Kidney epithelial cell (primary cell): ENCODE results near the gene SPA17. TPM values are rescaled to one million over a fixed set of nuclear protein-coding genes. Genes with fewer than 3 reads are reported as not detected.
A peak's percentile ranks its signal among the peaks of the same experiment; 100 is the strongest.

Source experiments
- DNase-seq: peaks from one replicate; pipeline ENCODE4 v3.0.0-alpha.2; 2010; ENCODE audit warnings: low read depth
- H3K27me3 ChIP-seq: 2 replicates; pipeline ENCODE4 v1.6.0; 2011; ENCODE audit warnings: low read length; ENCODE audit not compliant: control insufficient read depth, insufficient read depth
- H3K36me3 ChIP-seq: 2 replicates; pipeline ENCODE4 v1.5.1; 2011; ENCODE audit warnings: low read length; ENCODE audit not compliant: control insufficient read depth, insufficient read depth
- H3K4me3 ChIP-seq: 2 replicates; pipeline ENCODE4 v1.5.1; 2011; ENCODE audit warnings: low read depth, mild to moderate bottlenecking, control low read depth, low read length
- total RNA-seq: library from RNA; depleted of rRNA; stranded (reverse); fragments of >200 nt; gene quantifications from 2 replicates; pipeline ENCODE4 v1.2.3, GENCODE V29; 2015
- TF ChIP-seq, protein P1 (sequence below): IDR thresholded peaks from 2 replicates; pipeline ENCODE4 v1.5.1; 2011; ENCODE audit warnings: mild to moderate bottlenecking, moderate library complexity, low read length, control low read depth, inconsistent platforms; ENCODE audit not compliant: insufficient read depth, poor library complexity, severe bottlenecking

Gene SPA17
- total RNA-seq, 1 donor from 2014 or later = 15.8 TPM

DNA sequence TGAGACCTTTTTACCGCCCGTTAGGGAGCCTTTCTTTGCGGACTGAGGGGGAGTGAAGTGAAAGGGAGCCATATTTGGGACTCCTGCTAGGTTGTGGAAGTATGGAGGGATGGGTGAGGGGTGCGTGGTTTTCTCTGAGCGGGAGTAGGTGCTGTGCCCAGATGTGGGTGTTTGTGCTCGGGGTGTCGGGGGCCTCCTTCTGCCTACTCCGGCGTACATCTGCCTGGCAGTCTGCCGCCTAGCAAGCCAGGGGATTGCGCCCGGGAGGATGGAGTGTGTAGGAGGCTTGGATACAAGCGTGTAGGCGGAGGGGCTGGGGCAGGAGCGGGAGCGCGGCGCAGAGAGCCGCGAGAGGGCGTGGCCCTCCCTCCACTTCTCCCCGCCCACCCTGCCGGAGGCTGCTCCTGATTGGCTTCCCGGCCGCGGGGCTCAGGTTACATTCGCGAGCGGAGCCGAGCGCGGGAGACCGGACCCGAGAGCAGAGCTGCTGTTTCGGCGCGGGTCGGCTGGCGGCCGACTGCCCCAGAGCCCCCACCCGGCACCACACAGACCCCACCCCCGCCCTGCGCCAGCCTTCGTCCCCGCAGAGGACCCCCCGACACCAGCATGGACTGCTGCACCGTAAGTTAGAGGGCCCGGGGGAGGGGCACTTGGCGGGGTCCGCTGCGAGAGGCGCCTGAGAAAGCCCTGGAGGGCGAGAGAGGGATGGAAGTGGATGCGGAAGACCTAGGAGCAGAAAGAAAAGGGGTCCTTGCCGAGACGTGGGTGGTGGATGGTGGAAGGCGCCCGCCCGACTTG, 66.0 kb downstream of the SPA17 start, which contains the start of gene NRGN:
NRGN (plus strand) TSS at position 464 of the 798 bp plus-strand sequence; CDS start at position 607, 143 bp downstream.
- Histone ChIP-seq H3K4me3 (peak within 1 kb of the TSS; percentile 44), H3K27me3 (peaks cover 32% of the 10 kb centered on the region), H3K36me3 (no peaks in the 10 kb centered on the region)
- DNase-seq = no peak
- TF ChIP-seq, protein P1, sequence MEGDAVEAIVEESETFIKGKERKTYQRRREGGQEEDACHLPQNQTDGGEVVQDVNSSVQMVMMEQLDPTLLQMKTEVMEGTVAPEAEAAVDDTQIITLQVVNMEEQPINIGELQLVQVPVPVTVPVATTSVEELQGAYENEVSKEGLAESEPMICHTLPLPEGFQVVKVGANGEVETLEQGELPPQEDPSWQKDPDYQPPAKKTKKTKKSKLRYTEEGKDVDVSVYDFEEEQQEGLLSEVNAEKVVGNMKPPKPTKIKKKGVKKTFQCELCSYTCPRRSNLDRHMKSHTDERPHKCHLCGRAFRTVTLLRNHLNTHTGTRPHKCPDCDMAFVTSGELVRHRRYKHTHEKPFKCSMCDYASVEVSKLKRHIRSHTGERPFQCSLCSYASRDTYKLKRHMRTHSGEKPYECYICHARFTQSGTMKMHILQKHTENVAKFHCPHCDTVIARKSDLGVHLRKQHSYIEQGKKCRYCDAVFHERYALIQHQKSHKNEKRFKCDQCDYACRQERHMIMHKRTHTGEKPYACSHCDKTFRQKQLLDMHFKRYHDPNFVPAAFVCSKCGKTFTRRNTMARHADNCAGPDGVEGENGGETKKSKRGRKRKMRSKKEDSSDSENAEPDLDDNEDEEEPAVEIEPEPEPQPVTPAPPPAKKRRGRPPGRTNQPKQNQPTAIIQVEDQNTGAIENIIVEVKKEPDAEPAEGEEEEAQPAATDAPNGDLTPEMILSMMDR = no peak

DNA sequence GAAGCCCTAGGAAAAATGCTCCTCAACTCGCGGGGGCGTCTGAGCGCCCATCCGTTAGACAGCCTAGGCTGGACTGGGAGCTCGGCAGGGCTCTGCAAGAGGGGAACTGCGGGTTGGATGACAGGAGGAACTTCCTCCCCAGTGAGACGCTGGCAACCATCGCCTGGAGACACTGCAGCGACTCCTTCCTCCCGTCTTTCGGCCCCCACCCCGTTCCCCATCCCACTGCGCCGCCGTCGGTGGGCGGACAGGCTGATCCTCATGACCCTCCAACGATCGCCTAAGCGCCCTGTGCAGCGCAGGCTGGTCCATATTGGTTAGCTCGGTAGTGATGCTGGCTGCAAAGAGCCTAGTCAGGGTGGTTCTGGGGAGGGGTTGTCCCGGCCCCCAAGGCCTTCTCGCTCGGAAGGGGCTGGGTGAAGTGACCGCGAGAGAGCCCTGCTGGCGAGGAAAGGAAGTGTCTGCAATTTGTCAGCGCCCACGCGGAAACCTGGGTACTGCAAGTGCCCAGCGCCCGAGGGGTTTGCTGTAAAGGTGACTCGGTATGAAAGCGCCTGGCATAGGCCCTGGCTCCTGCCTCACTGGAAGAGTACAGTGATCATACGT, 66.7 kb downstream of the SPA17 start:
- Histone ChIP-seq H3K4me3 (peak overlapping the region; percentile 44), H3K27me3 (peaks cover 39% of the 10 kb centered on the region), H3K36me3 (no peaks in the 10 kb centered on the region)
- TF ChIP-seq, protein P1 = peak; percentile 48
- DNase-seq = no peak

DNA sequence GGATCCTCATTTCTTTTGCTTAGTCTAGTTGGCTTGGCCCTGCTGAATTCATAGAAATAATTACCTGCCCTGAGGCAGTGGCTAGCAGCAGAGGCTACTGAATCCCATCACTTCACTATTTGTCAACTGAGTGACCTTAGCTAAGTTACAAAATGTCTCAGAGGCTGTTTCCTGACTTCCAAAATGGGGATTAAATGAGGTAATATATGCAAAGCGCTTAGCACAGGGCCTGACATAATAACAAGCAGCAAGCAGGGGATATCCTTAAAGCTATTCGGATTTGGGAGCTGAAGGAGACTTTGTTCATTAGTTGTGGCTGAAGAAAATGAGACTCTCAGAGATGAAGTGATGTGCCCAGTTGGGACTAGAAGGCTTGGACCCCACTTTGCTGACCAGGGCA, 68.9 kb downstream of the SPA17 start:
- H3K4me3 ChIP-seq = no peak overlapping the region
- peaks cover 37% of the 10 kb centered on the region for H3K27me3 ChIP-seq
- no peaks in the 10 kb centered on the region for H3K36me3 ChIP-seq
- no peak for DNase-seq
- TF ChIP-seq, protein P1 = no peak

DNA sequence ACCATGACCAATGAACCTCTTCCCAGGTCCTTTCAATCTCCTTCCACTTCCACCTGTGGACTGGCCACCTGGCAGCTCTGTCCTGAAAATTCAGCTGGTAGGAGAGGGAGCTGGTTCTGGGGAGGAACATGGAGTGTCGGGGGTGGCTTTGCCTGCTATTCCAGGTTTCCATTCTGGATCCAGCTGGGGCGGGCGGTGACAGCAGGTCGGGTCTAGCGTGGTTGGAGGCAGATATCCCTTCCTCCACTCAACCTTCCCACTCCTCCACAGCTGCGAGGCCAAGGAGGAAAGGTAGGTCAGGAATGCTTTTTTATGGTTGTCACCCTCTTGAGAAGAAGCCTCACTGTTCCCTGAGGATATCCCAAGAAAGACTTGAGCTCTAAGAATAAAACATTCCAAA, 69.3 kb downstream of the SPA17 start:
- TF ChIP-seq, protein P1 = no peak
- DNase-seq = no peak
- Histone ChIP-seq H3K27me3 (peaks cover 32% of the 10 kb centered on the region), H3K4me3 (no peak overlapping the region), H3K36me3 (no peaks in the 10 kb centered on the region)

DNA sequence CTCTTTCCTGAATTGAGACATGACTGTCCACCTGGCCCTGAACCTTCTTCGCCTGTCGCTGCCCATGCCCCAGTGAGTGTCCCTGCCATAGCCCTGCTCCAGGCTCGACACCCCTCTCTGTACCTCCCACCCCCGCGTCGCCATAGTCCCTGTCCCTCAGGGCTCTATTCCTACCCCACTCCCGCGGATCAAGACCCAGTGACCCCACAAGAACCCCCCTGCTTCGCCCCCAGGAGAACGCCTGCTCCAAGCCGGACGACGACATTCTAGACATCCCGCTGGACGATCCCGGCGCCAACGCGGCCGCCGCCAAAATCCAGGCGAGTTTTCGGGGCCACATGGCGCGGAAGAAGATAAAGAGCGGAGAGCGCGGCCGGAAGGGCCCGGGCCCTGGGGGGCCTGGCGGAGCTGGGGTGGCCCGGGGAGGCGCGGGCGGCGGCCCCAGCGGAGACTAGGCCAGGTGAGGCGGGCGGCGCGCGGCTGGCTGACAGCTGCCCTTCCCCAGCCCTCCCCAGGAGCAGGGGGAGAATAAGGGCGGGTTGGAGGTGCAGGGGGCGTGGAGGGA, 71.6 kb downstream of the SPA17 start:
- Histone ChIP-seq H3K4me3 (no peak overlapping the region), H3K27me3 (peaks cover 17% of the 10 kb centered on the region), H3K36me3 (no peaks in the 10 kb centered on the region)
- DNase-seq = no peak
- TF ChIP-seq, protein P1 = no peak
